GM12872 (cell line): ENCODE measurements around the gene AGRN.

Source experiments
- CTCF ChIP-seq: IDR thresholded peaks from 3 replicates; pipeline ENCODE4 v1.5.1; 2011; ENCODE audit warnings: low read depth, mild to moderate bottlenecking, low read length, moderate library complexity; ENCODE audit not compliant: insufficient read depth

Gene AGRN

GRCh38 chr1:1021920-1022259 is 2.0 kb downstream of the AGRN start:
- TF ChIP-seq CTCF = no peak

- no peak for TF ChIP-seq CTCF
These were observed 2.5 kb downstream of the AGRN start for GRCh38 chr1:1022302-1023009.

- no peak for TF ChIP-seq CTCF
These were observed 3.8 kb downstream of the AGRN start for GRCh38 chr1:1023700-1024099.

- no peak for TF ChIP-seq CTCF
These were observed 4.3 kb downstream of the AGRN start for GRCh38 chr1:1024149-1024770.

- no peak for TF ChIP-seq CTCF
These were observed 5.1 kb downstream of the AGRN start for GRCh38 chr1:1024771-1025699.

- TF ChIP-seq CTCF = no peak
These were observed 5.8 kb downstream of the AGRN start for GRCh38 chr1:1025730-1026129.

GRCh38 chr1:1026599-1027413 is 6.9 kb downstream of the AGRN start:
- no peak for TF ChIP-seq CTCF
